HG03442 (cell line): ENCODE data around the gene KLRG1.
A peak's percentile ranks its signal among the peaks of the same experiment; 100 is the strongest.

Experiments
- ATAC-seq: cut with Tn5 transposase; IDR thresholded peaks from one replicate; pipeline ENCODE4 v1.9.1; 2021; ENCODE audit warnings: mild to moderate bottlenecking, moderate library complexity; ENCODE audit not compliant: unreplicated experiment

KLRG1 gene

GRCh38 chr12:8989413-8989812 is at the start of gene KLRG1:
Gene KLRG1 (plus strand): TSS chr12:8989546. CDS start chr12:8989636, 90 bp downstream.
- no peak for ATAC-seq

GRCh38 chr12:8941691-8942478 is 47.5 kb upstream of the KLRG1 start:
- no peak for ATAC-seq

GRCh38 chr12:8943565-8944186 is 45.7 kb upstream of the KLRG1 start:
- ATAC-seq = no peak

GRCh38 chr12:8946733-8947132 is 42.6 kb upstream of the KLRG1 start:
- no peak for ATAC-seq

- no peak for ATAC-seq
Observed at GRCh38 chr12:8947737-8948136, 41.6 kb upstream of the KLRG1 start.

- ATAC-seq = no peak
Observed at GRCh38 chr12:8948701-8949341, 40.5 kb upstream of the KLRG1 start.

GRCh38 chr12:8949342-8950220 is 39.8 kb upstream of the KLRG1 start, which contains the start of gene M6PR:
Gene M6PR (minus strand): TSS chr12:8949645. CDS start chr12:8946404, 3,241 bp downstream.
- ATAC-seq = peak; percentile 79

GRCh38 chr12:8950221-8950527 is 39.2 kb upstream of the KLRG1 start:
- no peak for ATAC-seq

- no peak for ATAC-seq
Observed at GRCh38 chr12:8950702-8951478, 38.5 kb upstream of the KLRG1 start.

- no peak for ATAC-seq
Observed at GRCh38 chr12:8951744-8952143, 37.6 kb upstream of the KLRG1 start.

GRCh38 chr12:8953773-8954402 is 35.5 kb upstream of the KLRG1 start:
- ATAC-seq = no peak

GRCh38 chr12:8956073-8956472 is 33.3 kb upstream of the KLRG1 start:
- no peak for ATAC-seq

GRCh38 chr12:8956772-8957171 is 32.6 kb upstream of the KLRG1 start:
- ATAC-seq = no peak

GRCh38 chr12:8957561-8957960 is 31.8 kb upstream of the KLRG1 start:
- ATAC-seq = no peak

- no peak for ATAC-seq
Observed at GRCh38 chr12:8958066-8958465, 31.3 kb upstream of the KLRG1 start.

GRCh38 chr12:8960176-8960575 is 29.2 kb upstream of the KLRG1 start:
- no peak for ATAC-seq

- ATAC-seq = no peak
Observed at GRCh38 chr12:8968761-8969160, 20.6 kb upstream of the KLRG1 start.

- ATAC-seq = no peak
Observed at GRCh38 chr12:8969861-8970411, 19.4 kb upstream of the KLRG1 start.

- ATAC-seq = no peak
Observed at GRCh38 chr12:8970432-8970831, 18.9 kb upstream of the KLRG1 start.

- no peak for ATAC-seq
Observed at GRCh38 chr12:8980137-8980536, 9.2 kb upstream of the KLRG1 start.
